Measurements from ENCODE around the gene LHX5. TPM values are rescaled to one million over a fixed set of nuclear protein-coding genes. Genes with fewer than 3 reads are reported as not detected.
A peak's percentile ranks its signal among the peaks of the same experiment; 100 is the strongest.

LHX5 gene
- total RNA-seq, 1 experiment from 2014 or later, result 1.9 TPM

GRCh38 chr12:113479216-113479589 is 7.5 kb upstream of the LHX5 start:
- Mint-ChIP-seq H3K4me1 (peaks cover 74 to 87% of the 10 kb centered on the region in 2 experiments), H3K4me3 (peak overlapping the region; percentile 45 to 74), H3K27ac (peak overlapping the region in 1 of 3 experiments; percentile 8; a peak in 1 of 7 replicates), H3K9me3 (peaks cover 0 to 4% of the 10 kb centered on the region in 2 experiments; a peak in 3 of 5 replicates), H3K36me3 (ENCODE audit: insufficient read depth in 1 of 3, low read depth in 3 of 3) (peaks cover 0 to 13% (median 0%) of the 10 kb centered on the region in 3 experiments; a peak in 2 of 7 replicates), H3K27me3 (ENCODE audit: low read depth) (peaks cover 95% of the 10 kb centered on the region)
- Histone ChIP-seq H3K4ac (ENCODE audit: low read depth, low read length) (no peak overlapping the region), H3K18ac (ENCODE audit: insufficient read length, low read depth, low read length) (no peak overlapping the region), H2BK12ac (ENCODE audit: insufficient read length, low read depth, low read length) (no peak overlapping the region), H2BK20ac (ENCODE audit: low read depth, low read length, poor library complexity, severe bottlenecking) (no peak overlapping the region), H4K20me1 (ENCODE audit: control insufficient read depth, insufficient read depth, insufficient read length) (no peaks in the 10 kb centered on the region), H3K23me2 (ENCODE audit: insufficient read length, low read depth, low read length, poor library complexity, severe bottlenecking) (peaks cover 37% of the 10 kb centered on the region), H4K8ac (replicated peaks; ENCODE audit: insufficient read length, low read depth, low read length) (no peak overlapping the region), H3K27ac (ENCODE audit: insufficient read length, low read depth, low read length) (no peak overlapping the region), H3K79me1 (ENCODE audit: insufficient read depth, low read depth, low read length, poor library complexity, severe bottlenecking) (no peaks in the 10 kb centered on the region), H2BK15ac (ENCODE audit: low read depth, low read length) (no peak overlapping the region), H3K23ac (ENCODE audit: insufficient read length, low read depth, low read length) (no peak overlapping the region), H3K79me2 (ENCODE audit: insufficient read depth, low read length) (no peaks in the 10 kb centered on the region), H4K5ac (ENCODE audit: insufficient read length, low read depth, low read length) (no peak overlapping the region), H4K91ac (ENCODE audit: insufficient read length, low read depth, low read length) (no peak overlapping the region), H3K9ac (ENCODE audit: extremely low read depth, insufficient read length, low read length) (no peak overlapping the region), H3K4me1 (ENCODE audit: insufficient read depth, low read length) (peaks cover 6% of the 10 kb centered on the region; the same call in 1 of the 2 replicates), H3K14ac (ENCODE audit: insufficient read depth, low read length) (no peak overlapping the region), H3K56ac (ENCODE audit: insufficient read length, low read depth, low read length) (no peak overlapping the region), H3K4me2 (ENCODE audit: insufficient read depth, insufficient read length, low read length) (peak overlapping the region; percentile 31), H3T11ph (ENCODE audit: low read length) (no peak overlapping the region), H2BK5ac (ENCODE audit: insufficient read length, low read length) (no peak overlapping the region), H2BK120ac (ENCODE audit: low read depth, low read length, poor library complexity, severe bottlenecking) (no peak overlapping the region), H2AFZ (ENCODE audit: low read length) (no peak overlapping the region), H3K9me3 (ENCODE audit: control insufficient read depth, low read depth, low read length) (no peaks in the 10 kb centered on the region), H2AK5ac (ENCODE audit: insufficient read length, low read length) (no peak overlapping the region), H3K27me3 (ENCODE audit: insufficient read depth, low read length) (peaks cover 69% of the 10 kb centered on the region)
- DNase-seq, result no peak
- WGBS (ENCODE audit: extremely low coverage, insufficient read length, low lambda C conversion rate), result no CpG with 5 or more reads among the region's 11 CpGs
- no peak for TF ChIP-seq CTCF (conservative IDR thresholded peaks at IDR 0.05)
